DOHH2 (cell line): ENCODE results near the gene CP.

Experiments
- H3F3A ChIP-seq: fragments of 200-600 bp; sonication (generic), shearing (Covaris generic); 2 replicates; pipeline ENCODE4 v1.6.0; 2016; ENCODE audit warnings: antibody characterized with exemption, mild to moderate bottlenecking; ENCODE audit not compliant: control insufficient read depth, insufficient read depth
- H3K27ac ChIP-seq: fragments of 200-600 bp; sonication (generic); 2 replicates; pipeline ENCODE4 v1.5.1; 2014; ENCODE audit warnings: low read depth, mild to moderate bottlenecking, low read length, moderate library complexity
- H3K27me3 ChIP-seq: fragments of 200-600 bp; sonication (generic); 2 replicates; pipeline ENCODE4 v1.6.1; 2014; ENCODE audit warnings: mild to moderate bottlenecking, low read length, mixed read lengths; ENCODE audit not compliant: control insufficient read depth
- H3K36me3 ChIP-seq: fragments of 200-600 bp; sonication (generic); 2 replicates; pipeline ENCODE4 v1.6.1; 2014; ENCODE audit warnings: mild to moderate bottlenecking, low read length, moderate library complexity, mixed read lengths; ENCODE audit not compliant: control insufficient read depth
- H3K4me1 ChIP-seq: fragments of 200-600 bp; sonication (generic); 2 replicates; pipeline ENCODE4 v1.6.1; 2014; ENCODE audit warnings: mild to moderate bottlenecking, low read length, mixed read lengths; ENCODE audit not compliant: control insufficient read depth
- H3K4me2 ChIP-seq: fragments of 200-600 bp; sonication (generic); 2 replicates; pipeline ENCODE4 v1.6.0; 2014; ENCODE audit warnings: mild to moderate bottlenecking, low read length, moderate library complexity
- H3K4me3 ChIP-seq: fragments of 200-600 bp; sonication (generic); 2 replicates; pipeline ENCODE4 v1.5.1; 2014; ENCODE audit warnings: mild to moderate bottlenecking, low read length, mixed read lengths
- H3K79me2 ChIP-seq: fragments of 200-600 bp; sonication (generic); 2 replicates; pipeline ENCODE4 v1.6.1; 2014; ENCODE audit warnings: mild to moderate bottlenecking, low read length, mixed read lengths; ENCODE audit not compliant: control insufficient read depth
- H3K9me2 ChIP-seq: fragments of 200-600 bp; sonication (generic); replicated peaks from 2 replicates; pipeline ENCODE4 v1.6.1; 2014; ENCODE audit warnings: mild to moderate bottlenecking, low read length, mixed read lengths; ENCODE audit not compliant: control insufficient read depth
- H3K9me3 ChIP-seq: fragments of 200-600 bp; sonication (generic); 2 replicates; pipeline ENCODE4 v1.6.1; 2014; ENCODE audit warnings: antibody characterized with exemption, low read length, mixed read lengths; ENCODE audit not compliant: control insufficient read depth, insufficient read depth
- H4K20me1 ChIP-seq: fragments of 200-600 bp; sonication (generic); 2 replicates; pipeline ENCODE4 v1.6.0; 2014; ENCODE audit warnings: low read depth, mild to moderate bottlenecking, antibody characterized with exemption, low read length, moderate library complexity; ENCODE audit not compliant: control insufficient read depth, insufficient read depth
- CTCF ChIP-seq: fragments of 200-600 bp; sonication (generic); IDR thresholded peaks from one replicate; pipeline ENCODE4 v1.5.1; 2014; ENCODE audit warnings: antibody characterized with exemption, mild to moderate bottlenecking, low read depth, low read length; ENCODE audit not compliant: poor library complexity, severe bottlenecking
- EZH2phosphoT487 ChIP-seq: fragments of 200-600 bp; sonication (generic); IDR thresholded peaks from 2 replicates; pipeline ENCODE4 v1.6.1; 2017; ENCODE audit warnings: borderline replicate concordance, mild to moderate bottlenecking, antibody characterized with exemption, low read length, moderate library complexity, mixed read lengths

The CP gene

GRCh38 chr3:149163066-149163465 is 58.6 kb downstream of the CP start:
- Histone ChIP-seq H3F3A (no peaks in the 10 kb centered on the region), H3K4me1 (peaks cover 5% of the 10 kb centered on the region), H3K4me3 (no peak overlapping the region), H3K27ac (no peak overlapping the region), H3K36me3 (peaks cover 56% of the 10 kb centered on the region), H3K4me2 (no peak overlapping the region), H3K9me3 (no peaks in the 10 kb centered on the region), H3K9me2 (no peaks in the 10 kb centered on the region), H3K79me2 (no peaks in the 10 kb centered on the region), H4K20me1 (no peaks in the 10 kb centered on the region), H3K27me3 (no peaks in the 10 kb centered on the region)
- no peak for TF ChIP-seq EZH2phosphoT487
- TF ChIP-seq CTCF = no peak

GRCh38 chr3:149162007-149162406 is 59.6 kb downstream of the CP start:
- H3F3A ChIP-seq = no peaks in the 10 kb centered on the region
- TF ChIP-seq CTCF (no peak), EZH2phosphoT487 (no peak)
- peaks cover 5% of the 10 kb centered on the region for H3K4me1 ChIP-seq
- no peaks in the 10 kb centered on the region for H3K9me3 ChIP-seq
- no peaks in the 10 kb centered on the region for H3K79me2 ChIP-seq
- H3K27me3 ChIP-seq = no peaks in the 10 kb centered on the region
- no peaks in the 10 kb centered on the region for H3K9me2 ChIP-seq
- no peak overlapping the region for H3K4me3 ChIP-seq
- no peak overlapping the region for H3K4me2 ChIP-seq
- H4K20me1 ChIP-seq = no peaks in the 10 kb centered on the region
- no peak overlapping the region for H3K27ac ChIP-seq
- peaks cover 57% of the 10 kb centered on the region for H3K36me3 ChIP-seq

- H3F3A ChIP-seq = no peaks in the 10 kb centered on the region
- H3K9me3 ChIP-seq = no peaks in the 10 kb centered on the region
- TF ChIP-seq CTCF (no peak), EZH2phosphoT487 (no peak)
- H3K27ac ChIP-seq = no peak overlapping the region
- no peak overlapping the region for H3K4me3 ChIP-seq
- no peaks in the 10 kb centered on the region for H3K79me2 ChIP-seq
- H4K20me1 ChIP-seq = no peaks in the 10 kb centered on the region
- H3K9me2 ChIP-seq = no peaks in the 10 kb centered on the region
- H3K27me3 ChIP-seq = no peaks in the 10 kb centered on the region
- H3K36me3 ChIP-seq = peaks cover 57% of the 10 kb centered on the region
- H3K4me1 ChIP-seq = peaks cover 5% of the 10 kb centered on the region
- H3K4me2 ChIP-seq = no peak overlapping the region
These were observed 60.8 kb downstream of the CP start for GRCh38 chr3:149160754-149161300.

- Histone ChIP-seq H3K4me2 (no peak overlapping the region), H3K4me3 (no peak overlapping the region), H3K27ac (no peak overlapping the region), H3F3A (no peaks in the 10 kb centered on the region), H3K4me1 (no peaks in the 10 kb centered on the region), H3K27me3 (no peaks in the 10 kb centered on the region), H3K36me3 (peaks cover 48% of the 10 kb centered on the region), H3K9me3 (no peaks in the 10 kb centered on the region), H4K20me1 (no peaks in the 10 kb centered on the region), H3K9me2 (no peaks in the 10 kb centered on the region), H3K79me2 (no peaks in the 10 kb centered on the region)
- TF ChIP-seq CTCF (no peak), EZH2phosphoT487 (no peak)
These were observed 68.2 kb downstream of the CP start for GRCh38 chr3:149153402-149153801.
